HUDEP-2 (cell line): ENCODE data around the gene LAMA4.

ENCODE experiments used
- DNase-seq, 76 experiments: peaks; one replicate each; lab custom pipeline; 2025; ENCODE audit not compliant: unreplicated experiment in 76 of 76; lab: John Stamatoyannopoulos, UW

The LAMA4 gene

GRCh38 chr6:112153926-112154607, 100.3 kb downstream of the LAMA4 start:
- DNase-seq = no peak

GRCh38 chr6:112150363-112150762, 104.0 kb downstream of the LAMA4 start:
- no peak for DNase-seq

DNA sequence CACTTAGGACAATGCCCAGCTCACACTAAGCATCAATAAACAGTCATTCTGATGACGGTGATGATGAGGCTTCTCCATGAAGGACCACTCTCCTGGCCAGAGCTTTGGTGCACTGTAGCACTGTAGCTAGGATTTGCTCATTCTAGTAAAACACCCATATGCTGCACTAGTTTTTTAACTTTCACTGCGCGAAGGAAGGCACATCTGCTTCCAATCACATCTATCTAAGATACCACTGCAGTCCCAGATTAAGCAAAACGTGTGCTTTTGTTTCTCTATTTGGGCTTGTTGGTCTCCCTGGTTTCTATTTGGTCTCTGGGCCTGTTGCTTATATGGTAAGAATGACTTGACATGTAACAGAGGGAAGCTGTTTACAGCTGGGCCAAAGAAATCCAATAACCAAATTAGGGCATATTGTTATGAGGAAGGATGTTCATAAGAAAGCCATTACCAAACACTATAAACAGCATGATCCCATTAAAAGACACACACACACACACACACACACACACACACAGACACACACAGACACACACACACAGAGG, 104.6 kb downstream of the LAMA4 start:
- DNase-seq = no peak

DNA sequence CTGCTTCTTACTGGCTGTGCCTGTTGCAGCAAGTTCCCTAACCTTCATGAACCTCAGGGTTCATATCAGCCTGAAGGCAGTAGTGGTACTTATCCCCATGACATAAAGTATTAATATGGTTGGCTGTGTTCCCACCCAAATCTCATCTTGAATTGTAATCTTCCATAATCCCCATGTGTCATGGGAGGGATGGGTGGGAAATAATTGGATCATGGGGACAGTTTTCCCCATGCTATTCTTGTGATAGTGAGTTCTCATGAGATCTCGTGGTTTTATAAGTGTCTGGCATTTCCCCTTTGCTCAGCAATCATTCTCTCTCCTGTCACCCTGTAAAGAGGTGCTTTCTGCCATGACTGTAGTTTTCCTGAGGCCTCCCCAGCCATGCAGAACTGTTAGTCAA, 105.1 kb downstream of the LAMA4 start:
- DNase-seq = no peak

GRCh38 chr6:112148103-112148502, 106.3 kb downstream of the LAMA4 start:
- no peak for DNase-seq

GRCh38 chr6:112145080-112145573, 109.2 kb downstream of the LAMA4 start:
- DNase-seq = peak in 1 of 76 experiments; percentile 4

GRCh38 chr6:112144145-112144926, 110.0 kb downstream of the LAMA4 start:
- no peak for DNase-seq

- DNase-seq = no peak
Observed at GRCh38 chr6:112141707-112142106, 112.7 kb downstream of the LAMA4 start.

- DNase-seq = no peak
Observed at GRCh38 chr6:112139052-112139451, 115.3 kb downstream of the LAMA4 start.

DNA sequence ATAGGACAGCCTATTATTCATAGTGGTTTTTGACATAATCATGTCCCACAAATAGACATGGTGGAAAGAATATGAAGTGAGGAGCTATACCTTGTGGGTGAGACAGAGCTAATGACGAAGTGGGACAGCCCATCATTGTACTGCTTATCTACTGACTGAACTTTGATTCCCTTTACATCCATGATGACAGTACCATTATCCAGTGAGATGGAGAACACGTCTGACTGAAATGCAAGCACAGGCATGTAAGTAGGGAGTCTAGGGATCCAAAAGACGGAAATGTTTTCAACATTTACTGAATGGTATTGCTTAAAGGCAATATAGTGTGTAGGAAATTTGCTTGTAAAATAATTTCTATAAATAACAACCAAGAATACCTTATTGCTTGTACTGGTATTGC, 123.5 kb downstream of the LAMA4 start:
- DNase-seq = no peak

DNA sequence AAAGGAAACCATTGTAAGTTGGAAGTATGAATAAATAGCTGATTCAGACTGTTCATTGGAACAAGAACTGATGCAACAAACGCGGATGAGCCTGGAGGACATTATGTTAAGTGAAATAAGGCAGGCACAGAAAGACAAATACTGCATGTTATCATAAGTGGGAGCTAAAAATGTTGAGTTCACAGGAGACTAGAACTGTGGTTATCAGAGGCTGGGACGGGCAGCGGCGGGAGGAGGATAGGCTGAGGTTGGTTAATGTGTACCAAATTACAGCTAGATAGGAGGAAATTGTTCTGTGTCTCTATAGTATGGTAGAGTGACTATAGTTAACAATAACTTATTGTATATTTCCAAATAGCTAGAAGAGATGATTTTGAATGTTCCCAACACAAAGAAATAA, 126.2 kb downstream of the LAMA4 start:
- DNase-seq = no peak

DNA sequence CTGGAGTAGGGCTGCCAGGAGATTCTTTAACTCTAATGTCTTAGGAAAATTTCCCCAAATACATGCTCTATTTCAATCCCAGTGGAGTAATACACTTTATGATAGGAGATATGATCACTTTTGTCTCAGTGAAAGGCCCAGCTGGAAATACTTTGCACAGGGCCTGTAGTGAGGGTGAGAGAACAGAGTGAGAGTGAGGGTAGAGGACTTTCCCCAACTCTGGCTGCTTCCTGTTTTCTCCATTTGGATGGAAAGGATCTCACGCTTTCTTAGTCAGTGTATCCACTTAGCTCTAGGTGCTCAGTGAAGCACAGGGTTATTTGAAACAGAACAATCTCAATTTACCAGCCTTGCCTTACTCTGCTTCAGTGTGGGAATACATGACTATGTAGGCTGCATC, 130.4 kb downstream of the LAMA4 start:
- DNase-seq = no peak

- no peak for DNase-seq
Observed at GRCh38 chr6:112122756-112123155, 131.6 kb downstream of the LAMA4 start.

DNA sequence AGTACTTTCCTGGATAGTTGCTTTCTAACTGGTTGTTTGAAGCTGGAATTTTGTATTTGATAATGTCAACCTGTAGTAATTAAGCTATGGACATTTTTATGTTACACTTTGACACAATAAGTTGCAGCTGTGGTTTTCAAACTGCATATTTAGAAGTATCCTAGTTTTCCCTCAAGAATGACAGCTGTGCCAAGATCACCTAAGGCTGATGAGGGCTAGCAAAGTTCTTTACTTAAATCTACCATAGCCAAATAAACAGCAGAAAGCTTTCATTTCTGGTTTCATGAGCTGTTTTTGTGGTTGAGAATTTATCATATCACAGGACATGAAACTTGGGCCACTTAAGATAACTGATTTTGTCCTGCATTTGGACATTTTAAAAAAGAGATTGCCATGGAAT, 136.3 kb downstream of the LAMA4 start:
- DNase-seq = no peak

GRCh38 chr6:112117554-112117953, 136.8 kb downstream of the LAMA4 start:
- DNase-seq = no peak

- DNase-seq = no peak
Observed at GRCh38 chr6:112116221-112116620, 138.1 kb downstream of the LAMA4 start.

- DNase-seq = no peak
Observed at GRCh38 chr6:112114577-112115223, 139.7 kb downstream of the LAMA4 start.

DNA sequence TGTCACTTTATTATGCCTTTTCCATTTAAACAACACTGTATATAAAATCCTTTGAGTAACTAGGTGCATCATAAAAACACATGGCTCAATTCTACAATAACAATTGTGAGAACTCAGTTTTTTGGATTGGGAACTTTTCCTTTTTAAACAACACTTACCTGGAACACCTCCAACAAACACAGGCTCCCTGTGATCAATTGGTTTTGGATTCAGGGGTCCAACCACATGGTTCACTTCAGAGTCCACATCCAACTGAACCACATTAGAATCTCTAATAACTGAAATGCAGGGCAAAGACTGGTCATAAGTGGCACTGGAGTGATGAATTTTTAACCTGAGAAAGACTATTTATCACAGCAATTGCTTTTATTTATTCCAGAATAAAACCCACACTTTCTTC, 140.4 kb downstream of the LAMA4 start:
- no peak for DNase-seq

DNA sequence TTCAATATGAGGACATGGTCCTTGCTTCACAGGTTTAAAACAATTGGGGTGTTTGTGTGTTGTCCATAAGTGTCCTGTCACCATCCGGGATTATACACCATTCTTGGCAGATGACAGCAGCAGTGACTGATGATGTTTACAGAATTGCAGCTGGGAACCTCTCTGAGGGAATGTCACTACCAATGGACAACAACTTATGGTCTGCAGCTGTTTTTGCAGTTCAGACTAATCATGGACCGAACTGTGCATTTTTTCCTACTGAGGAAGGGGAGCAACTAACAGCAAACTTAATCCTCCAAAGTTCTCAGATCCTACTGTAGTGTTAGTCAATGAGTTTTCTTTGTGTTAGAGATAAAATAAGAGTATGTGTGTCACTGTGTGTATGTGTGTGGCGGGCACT, 140.9 kb downstream of the LAMA4 start:
- DNase-seq = no peak

DNA sequence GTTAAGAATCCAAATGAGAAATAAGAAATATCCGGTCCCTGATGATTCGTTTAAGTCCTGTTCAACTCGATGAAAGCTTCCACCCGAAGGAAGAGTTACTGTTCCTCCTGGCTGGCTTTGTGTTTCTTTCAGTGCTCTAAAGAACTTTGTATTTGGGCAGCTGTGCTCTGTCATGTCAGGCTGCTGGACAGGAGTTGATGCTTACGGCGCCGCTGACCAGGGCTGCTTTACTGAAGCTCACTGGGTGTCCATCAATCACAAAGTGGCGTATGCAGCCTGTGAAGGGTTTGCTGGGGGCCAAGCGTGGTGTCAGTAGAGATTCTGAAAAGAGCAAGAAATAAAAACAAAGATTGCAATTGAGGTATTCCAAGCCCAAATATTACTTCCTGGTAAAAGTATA, 145.1 kb downstream of the LAMA4 start:
- no peak for DNase-seq

GRCh38 chr6:112106562-112106961, 147.8 kb downstream of the LAMA4 start:
- no peak for DNase-seq
